ENCODE data around the gene VTCN1.
"Not testable (repeated sequence)": the region's sequence is repeated elsewhere in the genome, so short reads cannot be mapped to it uniquely, and the experiment has no call there.

The VTCN1 gene

DNA sequence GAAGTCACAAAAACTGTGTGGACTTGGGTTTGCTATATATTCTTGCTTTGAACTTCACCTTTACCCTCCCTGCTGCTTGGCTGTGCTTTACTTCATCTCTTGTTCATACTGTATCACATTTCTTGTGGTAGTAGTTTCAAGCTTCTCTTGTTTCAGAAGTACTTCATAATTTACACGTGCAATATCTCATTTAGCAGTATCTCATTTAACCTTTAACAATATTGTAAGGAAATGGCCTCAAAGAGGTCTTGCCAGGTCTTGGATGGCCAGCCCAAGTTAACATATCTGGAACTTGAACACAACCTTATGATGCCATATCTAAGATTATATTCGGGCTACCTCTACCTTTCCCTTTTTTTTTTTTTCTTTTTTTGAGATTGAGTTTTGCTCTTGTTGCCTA lies 87.5 kb downstream of the VTCN1 start:
- no peak for DNase-seq (ENCODE audit: low read depth in 2 of 2)

DNA sequence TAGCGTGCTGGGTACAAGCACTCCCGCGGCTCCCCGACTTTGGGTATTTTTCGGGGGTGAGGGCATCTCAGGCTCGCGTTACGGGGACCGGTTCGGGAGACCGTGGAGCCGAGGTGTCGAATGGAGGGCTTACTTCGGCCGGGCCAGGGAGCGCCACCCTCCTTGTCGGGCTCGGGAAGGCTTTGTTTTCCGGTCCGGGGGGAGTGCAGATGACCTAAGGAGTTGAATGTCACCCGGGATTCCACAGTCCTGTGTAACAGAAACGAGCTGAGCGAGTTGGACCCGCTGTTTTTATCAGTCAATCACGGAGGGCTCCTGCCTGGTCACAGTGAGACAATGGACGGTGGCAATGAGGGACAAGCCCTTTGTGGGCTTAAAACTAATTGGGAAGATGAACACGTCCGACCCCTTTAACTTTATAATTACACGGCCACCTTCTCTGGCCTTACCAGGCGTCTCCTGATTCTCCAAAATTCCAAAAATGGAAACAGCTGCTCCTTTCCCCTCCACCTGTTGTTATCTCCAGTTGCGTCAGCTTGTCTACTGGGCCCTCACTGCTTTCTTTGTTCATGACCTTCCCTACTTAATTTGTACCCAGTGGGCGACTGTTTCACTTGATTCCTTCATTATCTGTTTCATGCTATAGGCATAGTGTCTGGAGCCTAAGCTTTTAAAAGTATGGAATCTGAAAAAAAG lies 88.2 kb downstream of the VTCN1 start:
- DNase-seq (ENCODE audit: low read depth in 2 of 2), result no peak

DNA sequence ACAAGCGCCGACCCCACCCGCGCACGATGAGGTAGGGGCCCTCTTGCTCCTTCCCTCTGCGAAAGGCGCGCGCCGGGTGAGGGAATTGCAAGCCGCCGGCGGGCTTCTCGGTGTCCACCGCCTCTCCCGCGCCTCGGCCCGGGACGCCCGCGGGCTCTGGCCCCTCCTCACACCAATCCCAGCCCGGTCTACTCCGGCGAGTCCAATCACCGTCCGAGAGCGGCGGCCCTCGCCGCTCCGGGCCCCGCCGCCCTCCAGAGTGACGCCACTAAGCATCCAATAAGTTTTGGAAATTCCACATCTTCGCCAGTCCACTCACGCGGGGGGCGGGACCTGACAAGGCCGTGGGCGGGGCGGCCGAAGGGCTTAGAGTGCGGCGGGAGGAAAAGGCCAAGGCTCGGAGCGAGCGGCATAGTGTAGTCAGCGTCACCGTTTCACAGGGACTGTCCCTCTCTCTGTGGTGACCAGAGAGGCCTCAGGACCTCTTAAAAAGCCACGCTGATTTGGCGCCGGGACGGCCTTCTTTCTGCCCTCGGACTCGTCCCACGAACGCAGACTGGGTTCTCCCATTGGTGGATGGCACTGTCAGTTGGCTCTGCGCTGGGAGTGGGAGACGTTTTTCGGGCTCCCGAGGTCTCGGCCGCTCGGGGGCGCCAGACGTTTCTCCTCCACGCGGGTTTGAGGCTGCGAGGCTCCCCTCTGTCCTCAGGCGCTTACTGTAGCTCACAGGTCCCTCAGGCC lies 89.0 kb downstream of the VTCN1 start, which contains the start of gene TRIM45:
TSS of gene TRIM45 (minus strand) at position 161 of the 741 bp plus-strand sequence. CDS start 548 bp downstream, outside the sequence.
- DNase-seq (ENCODE audit: low read depth in 2 of 2), result peak; percentile 68 to 72

DNA sequence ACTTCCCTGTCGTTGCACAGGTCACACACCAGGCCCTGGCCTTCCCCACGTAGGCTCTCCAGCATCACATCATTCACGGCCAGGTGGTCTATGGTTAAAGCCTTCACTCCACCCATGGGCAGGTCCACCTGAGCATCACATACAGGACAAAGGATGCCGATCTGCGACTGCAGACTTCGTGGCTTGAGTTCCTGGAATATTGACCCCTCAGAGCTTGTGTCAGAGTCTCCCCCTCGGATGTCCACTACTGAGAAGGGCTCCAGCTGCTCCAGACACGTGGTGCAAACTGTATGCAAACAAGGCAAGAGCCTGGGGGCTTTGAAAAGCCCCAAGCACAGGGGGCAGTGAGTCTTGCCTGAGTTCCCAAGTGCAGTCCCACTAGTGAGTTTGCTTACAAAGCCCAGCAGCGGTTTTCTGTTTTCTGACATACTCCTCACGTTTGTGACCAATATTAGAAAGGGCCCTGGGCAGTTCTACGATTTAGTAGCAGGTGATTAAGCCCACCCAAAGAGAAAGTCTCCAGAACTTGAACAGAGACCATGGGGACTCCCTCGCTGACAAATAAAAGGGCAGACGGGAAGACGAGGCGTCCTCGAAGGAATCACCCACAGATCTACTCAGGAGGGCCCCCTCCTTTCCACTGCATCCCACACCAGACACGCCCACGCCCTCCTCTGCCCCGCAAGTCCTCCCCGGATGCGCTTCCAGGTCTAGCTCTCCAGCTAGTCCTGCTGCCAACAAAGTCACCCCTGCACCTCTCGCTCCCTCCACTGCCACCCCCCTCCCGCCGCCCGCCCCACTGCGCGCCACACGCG lies 89.7 kb downstream of the VTCN1 start:
- no peak for DNase-seq (ENCODE audit: low read depth in 2 of 2)

DNA sequence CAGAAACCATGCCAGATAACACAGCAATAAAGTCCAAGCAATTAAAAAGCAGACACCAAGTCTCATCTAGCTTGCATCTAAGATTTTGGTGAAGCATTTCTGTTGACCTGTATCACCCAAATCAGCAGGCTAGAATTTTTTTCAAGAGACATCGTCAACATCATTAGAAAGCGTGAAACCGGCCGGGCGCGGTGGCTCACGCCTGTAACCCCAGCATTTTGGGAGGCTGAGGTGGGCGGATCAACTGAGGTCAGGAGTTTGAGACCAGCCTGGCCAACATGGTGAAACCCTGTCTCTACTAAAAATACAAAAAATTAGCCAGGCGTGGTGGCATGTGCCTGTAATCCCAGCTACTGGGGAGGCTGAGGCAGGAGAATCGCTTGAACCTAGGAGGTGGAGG lies 91.6 kb downstream of the VTCN1 start:
- DNase-seq (ENCODE audit: low read depth in 2 of 2), result not testable (repeated sequence)

- no peak for DNase-seq (ENCODE audit: low read depth in 2 of 2)
These were observed 92.6 kb downstream of the VTCN1 start for GRCh38 chr1:117118137-117118536.

DNA sequence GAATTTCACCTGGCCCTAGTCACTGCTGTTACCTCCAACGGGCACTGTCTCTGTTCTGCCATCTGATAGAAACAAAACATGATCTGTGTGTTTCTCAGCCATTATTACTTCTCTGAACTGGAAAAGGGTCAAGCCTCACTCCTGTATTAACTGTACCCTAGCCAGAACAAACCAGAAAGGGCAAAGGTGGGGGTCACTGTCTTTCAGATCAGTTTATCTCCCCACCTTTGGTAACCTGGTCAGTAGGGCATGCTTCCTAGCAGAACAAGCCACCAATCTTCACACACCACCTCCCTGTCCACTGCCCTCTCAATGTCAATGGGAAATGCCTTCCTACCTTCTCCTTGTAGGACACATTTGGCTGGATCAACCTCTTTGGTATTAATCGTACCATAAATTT lies 93.0 kb downstream of the VTCN1 start:
- no peak for DNase-seq (ENCODE audit: low read depth in 2 of 2)

GRCh38 chr1:117116784-117117130 lies 94.0 kb downstream of the VTCN1 start:
- DNase-seq (ENCODE audit: low read depth in 2 of 2), result no peak

DNA sequence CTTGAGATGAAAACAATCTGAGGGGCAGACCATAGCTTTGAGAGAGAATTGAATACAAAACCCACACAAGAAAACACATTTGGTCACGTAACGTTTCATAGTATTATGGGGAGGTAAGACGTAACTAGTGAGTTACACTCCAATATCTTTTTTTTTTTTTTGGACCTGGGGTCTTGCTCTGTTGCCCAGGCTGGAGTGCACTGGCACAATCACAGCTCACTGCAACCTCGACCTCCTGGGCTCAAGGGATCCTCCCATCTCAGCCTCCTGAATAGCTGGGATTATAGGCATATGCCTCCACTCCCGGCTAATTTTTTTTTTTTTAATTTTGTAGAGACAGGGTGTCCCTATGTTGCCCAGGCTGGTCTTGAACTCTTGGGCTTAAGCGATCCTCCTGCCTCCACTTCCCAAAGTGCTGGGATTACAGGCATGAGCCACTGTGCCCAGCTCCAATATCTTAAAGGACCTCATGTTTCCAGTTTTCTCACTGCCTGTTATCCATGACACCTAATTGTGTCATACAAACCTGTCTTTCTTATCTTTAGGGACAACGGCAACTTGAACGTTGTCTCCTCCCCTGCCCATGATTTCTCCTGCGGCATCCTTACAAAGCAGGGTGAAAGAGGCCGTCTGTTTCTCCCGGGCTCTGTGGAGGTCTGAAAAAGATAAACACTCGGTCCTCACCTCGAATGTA lies 94.5 kb downstream of the VTCN1 start:
- DNase-seq (ENCODE audit: low read depth in 2 of 2), result no peak

GRCh38 chr1:117114877-117115276 lies 95.8 kb downstream of the VTCN1 start:
- no peak for DNase-seq (ENCODE audit: low read depth in 2 of 2)

DNA sequence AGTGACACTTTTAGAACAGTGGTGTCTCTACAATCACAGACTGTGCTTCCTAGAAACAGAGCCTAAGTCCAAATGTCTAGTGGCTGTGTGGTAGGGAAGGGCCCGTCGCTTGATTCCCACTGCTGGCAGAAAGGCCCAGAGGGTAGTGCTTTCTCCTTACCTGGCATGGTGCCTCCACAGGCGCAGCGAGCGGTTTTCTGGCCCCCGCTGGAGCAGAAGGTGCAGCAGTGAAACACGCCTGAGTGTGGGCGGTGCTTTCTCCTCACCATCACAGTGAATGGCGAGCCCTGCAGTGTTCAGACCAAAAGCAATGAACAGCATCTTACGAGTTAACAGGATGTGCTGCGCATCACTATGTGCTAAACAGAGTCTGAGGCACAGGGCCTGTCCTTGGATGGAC lies 97.5 kb downstream of the VTCN1 start:
- DNase-seq (ENCODE audit: low read depth in 2 of 2), result no peak

DNA sequence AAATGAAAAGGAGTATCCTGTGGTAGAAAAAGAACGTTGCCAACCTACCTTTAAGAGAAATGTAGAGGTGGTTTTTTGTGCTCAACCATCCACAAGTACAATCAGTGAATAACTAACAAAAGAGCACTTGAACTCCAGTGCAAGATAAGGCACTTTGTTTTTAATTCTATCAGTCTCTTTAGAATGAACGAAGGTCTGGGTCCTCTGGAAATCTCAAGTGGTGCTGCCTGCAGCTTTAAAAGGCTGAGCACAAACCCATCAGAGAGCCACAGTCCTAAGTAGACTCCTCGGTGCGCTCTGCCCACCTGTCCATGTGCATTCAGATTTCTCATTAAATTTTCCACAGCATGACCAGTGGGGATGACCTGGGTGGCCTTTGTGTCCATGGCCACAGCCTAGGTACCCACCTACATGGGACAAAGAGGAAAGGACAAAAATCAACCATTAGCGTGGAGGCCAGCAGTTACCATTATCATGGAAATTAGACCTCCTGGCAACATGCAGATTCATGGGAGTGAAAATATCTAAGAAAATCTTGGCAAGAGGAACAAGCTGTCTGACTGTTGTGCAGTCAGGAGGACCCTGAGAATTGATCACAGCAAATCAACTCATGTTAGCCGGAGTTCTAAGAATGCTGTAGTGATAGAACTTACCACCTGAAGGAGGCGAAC lies 98.5 kb downstream of the VTCN1 start:
- no peak for DNase-seq (ENCODE audit: low read depth in 2 of 2)

GRCh38 chr1:117110774-117111173 lies 100.0 kb downstream of the VTCN1 start:
- DNase-seq (ENCODE audit: low read depth in 2 of 2), result no peak

GRCh38 chr1:117107364-117107763 lies 103.4 kb downstream of the VTCN1 start:
- DNase-seq (ENCODE audit: low read depth in 2 of 2), result no peak

GRCh38 chr1:117106478-117106877 lies 104.2 kb downstream of the VTCN1 start:
- no peak for DNase-seq (ENCODE audit: low read depth in 2 of 2)

DNA sequence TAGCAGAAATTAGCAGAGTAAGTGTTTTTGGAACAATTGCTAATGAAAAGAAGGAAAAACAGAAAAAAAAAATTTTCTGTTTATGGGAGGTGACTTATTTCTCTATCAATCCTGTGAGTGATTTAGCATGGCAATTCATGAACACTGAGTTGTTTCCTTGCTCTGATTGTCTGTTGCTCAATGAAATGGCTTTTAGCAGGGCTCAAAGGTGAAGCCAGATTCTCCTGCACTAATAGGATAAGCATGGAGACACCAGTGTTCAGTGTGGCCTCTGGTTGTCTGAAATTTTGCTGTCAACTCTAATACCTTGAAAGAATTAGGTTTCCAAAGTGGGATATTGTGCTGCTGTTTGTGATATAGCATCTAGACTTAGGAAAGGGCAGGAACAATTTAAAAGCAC lies 105.0 kb downstream of the VTCN1 start:
- DNase-seq (ENCODE audit: low read depth in 2 of 2), result no peak

GRCh38 chr1:117104986-117105385 lies 105.7 kb downstream of the VTCN1 start:
- DNase-seq (ENCODE audit: low read depth in 2 of 2), result no peak

DNA sequence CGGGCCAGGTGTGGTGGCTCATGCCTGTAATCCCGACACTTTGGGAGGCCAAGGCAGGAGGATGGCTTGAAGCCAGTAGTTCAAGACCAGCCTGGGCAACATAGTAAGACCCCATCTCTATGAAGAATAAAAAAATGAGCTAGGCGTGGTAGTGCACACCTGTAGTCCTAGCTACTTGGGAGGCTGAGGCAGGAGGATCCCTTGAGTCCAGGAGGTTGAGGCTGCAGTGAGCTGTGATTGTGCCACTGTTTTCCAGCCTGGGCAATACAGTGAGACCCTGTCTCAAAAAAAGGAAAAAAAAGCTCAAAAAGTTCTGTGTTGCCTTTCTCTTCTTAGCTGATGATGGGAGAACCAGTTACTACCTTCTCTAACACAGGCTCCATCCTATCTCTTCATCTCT lies 108.9 kb downstream of the VTCN1 start:
- DNase-seq (ENCODE audit: low read depth in 2 of 2), result not testable (repeated sequence)

GRCh38 chr1:117101334-117101733 lies 109.4 kb downstream of the VTCN1 start:
- DNase-seq (ENCODE audit: low read depth in 2 of 2), result no peak

- DNase-seq (ENCODE audit: low read depth in 2 of 2), result no peak
These were observed 112.3 kb downstream of the VTCN1 start for GRCh38 chr1:117098287-117098890.

- DNase-seq (ENCODE audit: low read depth in 2 of 2), result no peak
These were observed 113.3 kb downstream of the VTCN1 start for GRCh38 chr1:117097443-117097842.
